ENCODE data around the gene DPCD.

- TF ChIP-seq CTCF (IDR thresholded peaks at IDR 0.05) (no peak), POLR2A (IDR thresholded peaks at IDR 0.05) (no peak)
Measured at GRCh38 chr10:101578192-101578591, 9.9 kb upstream of the DPCD start.
